HG03039 (cell line): Measurements from ENCODE around the gene FXN.
"Not testable (repeated sequence)": the region's sequence is repeated elsewhere in the genome, so short reads cannot be mapped to it uniquely, and the experiment has no call there.

ENCODE experiments used
- ATAC-seq: cut with Tn5 transposase; IDR thresholded peaks from one replicate; pipeline ENCODE4 v1.9.1; 2021; ENCODE audit warnings: mild to moderate bottlenecking, moderate library complexity; ENCODE audit not compliant: unreplicated experiment

Gene FXN

DNA sequence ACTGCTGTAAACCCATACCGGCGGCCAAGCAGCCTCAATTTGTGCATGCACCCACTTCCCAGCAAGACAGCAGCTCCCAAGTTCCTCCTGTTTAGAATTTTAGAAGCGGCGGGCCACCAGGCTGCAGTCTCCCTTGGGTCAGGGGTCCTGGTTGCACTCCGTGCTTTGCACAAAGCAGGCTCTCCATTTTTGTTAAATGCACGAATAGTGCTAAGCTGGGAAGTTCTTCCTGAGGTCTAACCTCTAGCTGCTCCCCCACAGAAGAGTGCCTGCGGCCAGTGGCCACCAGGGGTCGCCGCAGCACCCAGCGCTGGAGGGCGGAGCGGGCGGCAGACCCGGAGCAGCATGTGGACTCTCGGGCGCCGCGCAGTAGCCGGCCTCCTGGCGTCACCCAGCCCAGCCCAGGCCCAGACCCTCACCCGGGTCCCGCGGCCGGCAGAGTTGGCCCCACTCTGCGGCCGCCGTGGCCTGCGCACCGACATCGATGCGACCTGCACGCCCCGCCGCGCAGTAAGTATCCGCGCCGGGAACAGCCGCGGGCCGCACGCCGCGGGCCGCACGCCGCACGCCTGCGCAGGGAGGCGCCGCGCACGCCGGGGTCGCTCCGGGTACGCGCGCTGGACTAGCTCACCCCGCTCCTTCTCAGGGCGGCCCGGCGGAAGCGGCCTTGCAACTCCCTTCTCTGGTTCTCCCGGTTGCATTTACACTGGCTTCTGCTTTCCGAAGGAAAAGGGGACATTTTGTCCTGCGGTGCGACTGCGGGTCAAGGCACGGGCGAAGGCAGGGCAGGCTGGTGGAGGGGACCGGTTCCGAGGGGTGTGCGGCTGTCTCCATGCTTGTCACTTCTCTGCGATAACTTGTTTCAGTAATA lies at the start of gene FXN:
TSS of gene FXN (plus strand) at position 315 of the 871 bp plus-strand sequence. CDS start at position 346, 31 bp downstream.
- peak; percentile 92 for ATAC-seq

DNA sequence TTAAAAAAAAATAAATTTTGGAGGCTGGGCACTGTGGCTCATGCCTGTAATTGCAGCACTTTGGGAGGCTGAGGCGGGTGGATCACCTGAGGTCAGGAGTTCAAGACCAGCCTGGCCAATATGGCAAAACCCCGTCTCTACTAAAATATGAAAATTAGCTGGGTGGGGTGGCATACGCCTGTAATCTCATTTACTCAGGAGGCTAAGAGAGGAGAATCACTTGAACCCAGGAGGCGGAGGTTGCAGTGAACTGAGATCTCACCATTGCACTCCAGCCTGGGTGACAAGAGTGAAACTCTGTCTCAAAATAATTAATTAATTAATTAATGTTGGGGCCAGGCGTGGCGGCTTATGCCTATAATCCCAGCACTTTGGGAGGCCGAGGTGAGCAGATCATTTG lies 48.6 kb upstream of the FXN start:
- ATAC-seq: not testable (repeated sequence)

DNA sequence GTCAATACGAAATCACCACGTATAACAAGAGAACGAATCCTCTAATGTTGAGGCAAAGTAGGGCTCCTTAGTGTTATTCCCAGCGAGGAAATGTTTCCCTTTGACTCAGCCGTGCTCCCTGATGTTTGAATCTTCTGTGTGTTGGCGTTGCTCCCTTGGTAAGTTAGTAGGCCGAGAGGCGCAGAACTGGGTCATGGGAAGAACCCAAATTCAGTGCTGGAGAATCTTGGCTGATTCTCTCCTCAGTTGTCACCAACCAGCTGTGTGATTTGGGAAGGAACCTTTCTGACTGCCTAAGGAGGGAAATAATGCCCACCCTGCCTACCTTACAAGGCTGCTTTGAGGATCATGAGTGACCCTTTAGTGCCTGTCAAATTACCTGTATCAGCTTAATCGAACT lies 44.1 kb upstream of the FXN start:
- no peak for ATAC-seq

DNA sequence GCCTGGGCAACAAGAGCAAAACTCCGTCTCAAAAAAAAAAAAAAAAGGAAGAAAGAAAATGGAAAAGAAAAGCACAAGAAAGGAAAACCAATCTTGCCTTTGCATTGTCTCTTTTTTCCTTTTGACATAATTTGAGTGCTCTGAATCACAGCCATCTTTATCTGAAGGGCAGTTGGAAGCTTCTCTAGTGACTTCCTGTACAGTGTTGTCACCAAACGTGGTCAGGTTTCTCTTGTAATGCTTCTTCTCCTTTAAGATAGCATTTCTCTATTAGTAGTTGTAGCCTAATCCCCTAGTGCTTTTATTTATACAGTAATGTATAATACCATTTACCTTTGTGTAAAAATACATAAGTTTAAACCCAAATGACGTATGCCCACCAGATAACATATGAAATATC lies 39.8 kb upstream of the FXN start:
- ATAC-seq: no peak

DNA sequence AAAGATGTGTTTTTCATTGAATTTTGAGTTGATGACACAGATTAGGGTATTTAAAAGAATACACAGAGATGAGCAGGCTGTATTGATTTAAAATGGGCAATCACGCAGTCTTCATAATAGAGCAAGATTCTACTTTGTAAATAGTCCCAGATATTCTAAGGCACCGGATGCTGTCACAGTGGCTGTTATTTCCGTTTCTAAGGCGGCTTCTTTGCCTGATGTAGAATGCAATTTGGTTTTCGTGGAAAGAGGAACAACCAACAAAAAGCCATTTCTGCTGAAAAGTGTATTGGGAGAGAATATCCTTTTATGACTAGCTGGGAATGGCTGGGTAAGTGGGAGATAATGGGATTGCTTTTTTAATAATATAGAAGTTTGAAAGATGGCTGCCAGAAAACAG lies 39.1 kb upstream of the FXN start:
- ATAC-seq: no peak

DNA sequence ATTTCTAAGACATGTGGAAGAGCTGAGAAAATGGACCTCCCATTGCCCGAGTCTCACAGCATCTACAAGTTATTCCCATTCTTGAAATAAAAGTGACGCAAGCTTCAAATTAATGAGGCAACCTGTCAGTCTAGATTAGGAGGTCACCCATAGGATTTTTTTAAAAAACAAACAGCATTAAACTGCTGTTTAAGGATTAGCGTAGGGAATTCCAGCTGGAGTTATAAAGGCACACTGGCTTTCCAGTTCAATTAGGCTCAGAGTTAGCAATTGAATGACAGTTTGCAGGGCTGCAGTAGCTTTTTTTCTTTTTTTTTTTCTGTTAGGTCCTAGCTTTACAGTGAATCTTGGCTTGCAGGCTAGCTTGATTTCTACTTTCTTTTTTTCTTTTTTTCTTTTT lies 37.9 kb upstream of the FXN start:
- no peak for ATAC-seq

DNA sequence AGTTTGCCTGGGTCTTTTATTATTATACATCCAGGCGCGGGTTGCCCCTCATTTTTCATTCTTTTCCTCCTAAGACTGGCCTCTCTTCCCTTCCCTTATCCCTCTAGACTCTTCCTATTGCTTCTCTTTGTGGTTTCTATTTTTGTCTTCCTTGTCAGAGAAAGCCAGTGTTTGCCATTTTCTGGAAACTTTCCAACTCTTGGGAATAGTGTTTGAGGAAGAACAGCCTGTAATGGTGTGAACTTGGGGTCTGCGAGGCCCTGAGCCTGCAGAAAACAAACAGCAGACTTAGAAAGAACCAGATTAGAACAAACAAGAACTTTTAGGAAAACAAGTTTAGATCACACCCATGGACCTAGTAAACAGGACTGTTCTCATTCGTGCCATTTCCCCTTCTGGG lies 37.2 kb upstream of the FXN start:
- ATAC-seq: no peak

DNA sequence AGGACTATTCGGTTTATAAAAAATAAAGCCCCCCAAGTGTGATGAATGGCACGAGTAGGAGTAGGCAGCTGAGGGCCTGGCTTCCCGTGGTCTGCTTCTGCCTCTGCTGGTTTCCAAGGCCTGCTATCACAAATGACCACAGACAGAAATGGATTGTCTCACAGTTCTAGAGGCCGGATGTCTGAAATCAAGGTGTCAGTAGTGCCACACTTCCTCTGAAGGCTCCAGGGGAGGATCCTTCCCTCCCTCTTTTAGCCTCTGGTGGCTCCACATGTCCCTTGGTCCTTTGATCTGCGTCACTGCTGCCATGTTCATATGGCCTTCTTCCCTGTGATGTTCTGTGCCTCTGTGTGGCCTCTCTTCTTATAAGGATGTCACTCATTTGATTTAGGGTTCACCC lies 36.7 kb upstream of the FXN start:
- ATAC-seq: no peak

DNA sequence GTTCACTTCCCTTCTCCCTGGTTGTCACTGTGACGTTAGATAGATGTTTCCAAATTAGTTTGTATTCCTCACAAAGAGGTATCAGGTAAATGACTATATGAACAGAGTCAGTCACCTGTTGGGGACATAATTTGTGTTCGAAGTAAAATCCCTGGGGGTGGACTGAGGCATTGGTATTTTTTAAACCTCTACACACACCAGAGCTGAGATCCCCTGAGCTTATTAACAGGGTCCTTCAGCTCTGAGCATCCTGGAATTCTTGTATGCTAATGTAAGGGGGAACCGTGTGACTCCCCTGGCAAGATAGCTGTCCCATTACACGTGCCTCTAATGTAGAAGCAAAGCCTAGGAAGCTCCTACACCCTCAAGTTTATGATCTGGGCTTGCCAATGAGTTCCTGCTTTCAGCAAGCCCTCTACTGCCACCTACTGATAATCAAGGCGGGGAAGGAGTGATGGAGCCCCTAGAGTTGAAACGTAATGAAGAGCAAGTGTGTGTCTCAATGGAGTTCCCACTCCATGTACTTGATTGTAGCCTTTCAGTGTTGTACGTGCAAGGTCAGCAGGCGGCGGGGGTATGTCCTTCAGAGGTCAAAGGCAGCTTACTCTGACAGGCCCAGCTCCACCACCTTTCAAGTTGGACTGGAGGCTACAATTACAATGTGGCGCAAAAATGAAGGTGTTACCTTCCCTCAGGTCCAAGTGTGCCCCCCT lies 36.0 kb upstream of the FXN start:
- ATAC-seq: peak; percentile 91

DNA sequence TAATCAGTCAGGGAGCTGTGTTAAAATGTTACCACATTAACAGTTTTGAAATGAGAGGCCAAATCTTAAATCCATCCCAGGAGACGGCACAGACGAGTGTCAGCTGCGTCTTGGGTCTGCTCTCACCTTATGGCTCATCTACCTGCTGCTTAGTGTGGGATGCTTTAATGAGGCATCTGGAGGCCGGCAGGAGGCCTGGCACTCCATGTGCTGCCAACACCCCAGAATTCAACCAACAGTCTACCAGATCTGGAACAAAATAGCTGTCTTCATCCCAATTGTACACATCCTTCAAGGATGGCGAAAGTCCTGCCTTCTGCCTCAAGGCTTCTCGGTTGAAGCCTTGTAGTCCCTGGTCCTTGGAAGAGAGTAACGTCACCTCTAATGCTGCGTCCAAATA lies 33.6 kb upstream of the FXN start:
- ATAC-seq: no peak

DNA sequence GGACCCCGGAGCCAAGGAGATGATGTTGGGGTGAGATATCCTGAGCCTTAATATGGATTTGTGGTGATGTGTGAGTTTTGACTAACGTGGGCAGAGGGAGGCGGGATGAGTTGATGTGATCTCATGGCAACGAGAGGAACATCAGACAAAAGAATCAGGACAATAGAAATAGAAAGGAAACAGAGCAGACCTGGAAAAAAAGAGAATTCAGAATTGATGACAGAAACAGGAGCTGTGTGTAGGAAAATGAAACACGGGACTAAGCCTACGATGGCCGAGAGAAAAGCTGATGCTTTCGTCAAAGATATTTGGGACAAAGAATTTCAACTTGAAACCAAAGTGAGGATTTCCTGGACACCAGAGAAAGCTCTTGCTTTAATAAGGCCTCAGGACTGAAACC lies 32.5 kb upstream of the FXN start:
- no peak for ATAC-seq

DNA sequence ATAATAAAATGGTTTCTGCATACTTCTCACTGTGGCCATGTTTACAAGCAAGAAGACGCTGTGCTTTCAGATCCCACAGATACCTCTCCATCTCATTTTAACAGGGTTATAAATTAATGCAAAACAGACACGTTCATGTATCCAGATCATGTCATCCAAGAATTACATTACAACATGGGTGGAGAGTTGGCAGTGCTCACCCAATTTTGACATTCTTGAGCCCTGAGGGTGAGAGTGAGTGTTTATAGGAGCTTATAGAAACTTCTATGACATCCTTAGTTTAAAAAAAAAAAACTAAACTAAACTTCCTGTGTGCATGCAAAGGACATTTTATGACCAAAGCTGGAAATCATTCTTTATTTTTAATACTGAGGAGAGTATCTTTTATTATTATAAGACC lies 30.7 kb upstream of the FXN start:
- no peak for ATAC-seq

DNA sequence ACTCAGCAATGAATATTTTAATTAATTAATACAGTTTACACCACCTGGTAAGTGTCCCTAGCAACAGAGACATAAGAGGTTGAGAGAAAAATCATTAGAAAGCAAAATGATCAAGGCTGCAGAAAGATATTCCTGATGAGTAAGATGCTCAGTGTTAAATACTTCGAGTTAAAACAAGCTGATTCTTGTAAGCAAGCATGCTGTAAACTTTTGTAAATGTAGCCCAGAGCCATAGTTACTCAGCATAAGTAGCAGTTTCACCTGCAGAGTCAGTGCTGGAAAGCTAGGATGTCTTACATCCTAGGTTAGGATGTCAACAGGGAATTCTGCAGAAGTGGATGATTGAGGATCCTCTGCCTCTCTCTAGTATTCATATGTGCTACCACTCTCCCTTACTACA lies 25.8 kb upstream of the FXN start:
- no peak for ATAC-seq

DNA sequence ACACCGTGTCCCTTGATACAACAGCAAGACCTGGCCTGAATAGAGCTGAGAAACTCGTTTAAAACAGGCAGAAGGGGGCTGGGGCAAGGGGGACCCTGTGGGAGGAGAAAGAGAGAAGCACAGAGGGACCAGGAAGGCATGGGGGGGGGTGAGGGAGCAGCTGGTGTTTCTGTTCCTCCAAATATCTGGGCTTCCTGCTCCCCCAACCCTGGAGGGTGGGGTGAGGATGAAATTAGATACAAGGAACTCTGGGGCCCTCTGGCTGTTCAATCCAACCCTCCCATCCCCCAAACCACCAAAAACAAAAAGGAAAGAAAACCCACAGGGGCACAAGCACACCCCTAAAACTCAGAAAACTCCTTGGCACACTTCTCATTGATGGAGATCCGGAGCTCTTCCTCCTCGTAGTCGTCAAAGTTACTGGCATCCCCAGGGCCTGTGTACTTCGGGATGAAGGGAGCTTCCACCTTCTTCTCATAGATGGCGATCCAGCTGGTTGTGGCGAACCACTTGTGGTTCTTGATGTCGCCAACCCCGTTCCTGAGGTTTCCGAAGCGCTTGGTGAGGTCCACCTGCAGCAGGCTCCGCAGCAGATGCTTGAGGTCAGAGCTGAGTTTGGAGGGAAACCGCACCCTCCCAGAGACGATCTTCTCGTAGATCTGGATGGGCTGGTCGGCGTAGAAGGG lies 22.7 kb upstream of the FXN start:
- no peak for ATAC-seq

DNA sequence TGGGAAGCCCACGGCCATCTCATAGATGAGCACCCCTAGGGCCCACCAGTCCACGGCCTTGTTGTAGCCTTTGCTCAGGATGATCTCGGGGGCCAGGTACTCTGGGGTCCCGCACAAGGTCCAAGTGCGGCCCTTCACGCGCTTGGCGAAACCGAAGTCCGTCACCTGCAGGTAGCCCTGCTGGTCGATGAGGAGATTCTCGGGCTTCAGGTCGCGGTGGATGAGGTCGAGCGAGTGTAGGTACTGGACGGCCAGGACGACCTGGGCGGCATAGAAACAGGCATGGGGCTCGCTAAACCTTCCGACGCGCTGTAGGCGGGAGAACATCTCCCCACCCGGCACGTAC lies 22.2 kb upstream of the FXN start:
- no peak for ATAC-seq

DNA sequence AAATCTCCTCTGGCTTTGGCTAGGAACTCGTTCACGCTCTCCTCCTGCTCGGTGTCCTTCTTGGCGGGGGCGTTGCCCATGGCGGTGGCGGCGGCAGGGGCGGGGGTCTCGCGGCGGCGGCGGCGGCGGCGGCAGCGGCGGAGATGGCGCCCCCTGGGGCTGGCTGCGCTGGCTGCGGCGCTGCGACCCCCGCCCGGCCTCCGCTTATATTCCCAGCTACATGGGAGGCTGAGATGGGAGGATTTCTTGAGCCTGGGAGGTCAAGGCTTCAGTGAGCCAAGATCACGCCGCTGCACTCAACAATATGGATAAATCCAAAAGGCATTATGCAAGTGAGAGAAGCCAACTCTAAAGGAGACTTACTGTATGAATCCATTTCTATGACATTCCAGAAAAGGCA lies 21.5 kb upstream of the FXN start, which contains the start of gene PRKACG:
TSS of gene PRKACG (minus strand) at position 101 of the 400 bp plus-strand sequence. CDS start at position 80, 21 bp downstream.
- no peak for ATAC-seq

DNA sequence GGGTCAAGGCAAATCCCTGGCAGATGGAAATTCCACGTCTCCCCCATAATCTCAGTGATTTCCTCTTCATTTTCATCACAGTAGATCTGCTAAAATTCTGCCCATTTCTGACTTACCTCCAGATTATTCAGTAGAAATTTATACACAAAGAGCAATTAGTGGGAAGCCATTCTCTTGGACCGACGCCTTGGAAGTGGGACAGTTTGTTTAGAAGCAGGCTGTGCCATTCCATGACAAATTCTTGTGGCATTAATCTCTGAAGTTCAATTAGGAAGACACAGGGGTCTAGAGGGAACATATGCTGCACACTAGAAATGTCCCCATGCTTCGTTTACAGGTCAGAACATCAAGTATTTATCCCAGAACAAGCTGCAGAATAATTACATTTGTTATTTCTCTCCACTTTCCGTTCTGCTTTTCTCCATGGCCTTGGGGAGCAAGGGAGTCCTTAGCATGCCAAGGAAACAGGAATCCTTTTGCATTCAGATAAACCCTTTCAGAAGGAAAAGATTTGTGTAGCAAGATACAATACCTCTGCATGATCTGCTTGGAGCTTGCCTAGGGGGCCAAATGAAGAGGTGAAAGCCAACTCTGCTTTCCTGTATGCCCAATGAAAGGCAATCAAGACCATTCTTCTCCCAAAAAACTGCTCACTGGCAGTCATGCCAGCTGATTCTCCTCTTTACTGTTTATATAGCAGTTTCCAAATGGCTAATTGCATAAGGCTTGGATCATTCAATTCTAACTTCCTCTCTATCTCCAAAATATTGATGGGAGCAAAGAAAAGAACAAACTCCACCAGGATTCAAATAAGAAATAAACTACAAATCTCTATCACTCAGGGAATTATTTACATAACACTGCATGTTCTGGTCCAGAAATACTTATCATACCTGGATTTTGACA lies 19.1 kb upstream of the FXN start:
- ATAC-seq: no peak

DNA sequence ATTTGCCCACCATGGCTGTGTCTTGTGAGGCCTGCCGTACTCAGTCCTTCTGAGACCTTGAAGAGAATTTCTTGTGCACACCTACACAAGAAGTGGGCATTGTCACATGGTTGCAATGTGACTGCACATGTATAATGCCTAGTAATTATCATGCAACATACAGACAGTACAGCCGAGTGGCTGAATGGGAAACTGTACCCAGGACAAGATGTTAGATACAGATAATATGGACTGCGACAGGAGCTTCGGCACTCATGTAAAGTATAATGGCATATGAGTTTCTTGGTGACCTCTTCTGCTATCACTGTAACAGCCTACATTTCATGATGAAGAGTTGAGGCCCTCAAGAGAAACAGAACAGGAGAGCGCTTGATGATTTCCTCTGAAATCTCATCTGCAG lies 16.8 kb upstream of the FXN start:
- no peak for ATAC-seq

DNA sequence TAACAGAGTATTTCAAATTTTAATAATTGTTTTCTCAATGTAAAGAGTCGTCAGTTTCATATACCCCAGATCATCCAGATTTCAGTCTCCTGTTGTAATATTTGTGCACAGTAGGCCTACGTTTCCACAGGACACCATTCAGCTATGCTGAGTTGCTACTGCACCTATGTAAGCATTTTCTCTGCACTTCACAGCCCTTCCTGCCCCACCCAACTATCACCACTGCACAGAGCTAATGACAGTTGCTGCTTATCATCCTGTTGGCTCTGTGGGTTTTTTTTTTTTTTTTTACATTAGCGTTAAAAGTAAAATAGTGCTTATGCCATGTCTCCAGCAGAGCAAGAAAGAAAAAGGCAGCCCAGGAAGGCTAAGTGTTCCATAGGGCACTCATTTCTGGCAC lies 15.7 kb upstream of the FXN start:
- no peak for ATAC-seq

DNA sequence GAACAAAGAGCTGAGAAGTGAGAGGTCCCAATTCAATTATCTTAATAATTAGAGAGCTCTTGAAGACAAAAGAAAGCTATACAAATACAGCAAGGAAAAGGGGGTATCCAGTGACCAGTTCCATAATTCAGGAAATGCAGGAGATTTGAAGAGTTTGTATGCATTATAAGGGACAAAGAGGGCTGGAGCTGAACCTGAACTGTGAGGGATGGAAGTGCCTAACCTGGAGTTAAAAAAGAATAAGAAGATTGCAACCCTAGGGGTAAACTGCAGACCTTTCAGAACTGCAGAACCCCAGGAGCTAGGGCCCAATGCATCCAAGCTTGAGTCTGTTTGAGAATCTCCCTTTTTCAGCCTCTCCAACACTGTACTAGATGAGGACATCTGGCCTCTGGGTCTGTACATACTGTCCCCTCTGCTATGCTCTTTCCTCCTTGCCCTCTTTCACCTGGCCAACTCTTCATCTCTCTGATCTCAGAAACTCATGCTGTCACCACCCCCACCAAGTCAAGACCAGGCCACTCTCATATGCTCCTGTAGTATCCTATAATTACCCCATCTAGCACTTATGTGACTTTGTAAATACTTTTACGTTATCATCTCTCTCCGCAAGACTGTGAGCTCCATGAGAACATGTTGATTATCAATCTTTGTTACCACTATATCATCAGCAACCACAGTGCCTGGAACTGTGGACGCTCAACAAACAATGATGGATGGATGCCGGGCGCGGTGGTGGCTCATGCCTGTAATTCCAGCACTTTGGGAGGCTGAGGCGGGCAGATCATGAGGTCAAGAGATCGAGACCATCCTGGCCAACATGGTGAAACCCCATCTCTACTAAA lies 15.0 kb upstream of the FXN start:
- ATAC-seq: no peak
